Glutamatergic neuron (in vitro differentiated cells): ENCODE results near the gene SMOC2. TPM values are rescaled to one million over a fixed set of nuclear protein-coding genes. Genes with fewer than 3 reads are reported as not detected.

ENCODE experiments used
- DNase-seq: peaks from one replicate; pipeline ENCODE4 v3.0.0; 2022
- H3K27ac Mint-ChIP-seq: one replicate; pipeline ENCODE4 v1.8.0; 2020; ENCODE audit warnings: mild to moderate bottlenecking, mixed read lengths, inconsistent platforms; ENCODE audit not compliant: unreplicated experiment
- H3K27me3 Mint-ChIP-seq: one replicate; pipeline ENCODE4 v1.8.0; 2020; ENCODE audit warnings: mild to moderate bottlenecking, moderate library complexity, mixed read lengths, inconsistent platforms; ENCODE audit not compliant: unreplicated experiment
- H3K36me3 Mint-ChIP-seq: one replicate; pipeline ENCODE4 v1.8.0; 2020; ENCODE audit warnings: mild to moderate bottlenecking, mixed read lengths, inconsistent platforms; ENCODE audit not compliant: unreplicated experiment
- H3K4me1 Mint-ChIP-seq: one replicate; pipeline ENCODE4 v1.8.0; 2020; ENCODE audit warnings: mild to moderate bottlenecking, low read depth, mixed read lengths, inconsistent platforms; ENCODE audit not compliant: unreplicated experiment
- H3K4me3 Mint-ChIP-seq: one replicate; pipeline ENCODE4 v1.8.0; 2020; ENCODE audit warnings: mild to moderate bottlenecking, mixed read lengths, inconsistent platforms; ENCODE audit not compliant: unreplicated experiment
- H3K9me3 Mint-ChIP-seq: one replicate; pipeline ENCODE4 v1.8.0; 2020; ENCODE audit warnings: mild to moderate bottlenecking, moderate library complexity, mixed read lengths, inconsistent platforms; ENCODE audit not compliant: unreplicated experiment
- total RNA-seq: library from RNA; stranded (reverse); fragmentation: NEBNext Ultra II Directional; extraction: Animal tissue kit (Norgen Biotek cat#: 25700); gene quantifications from one replicate; pipeline ENCODE4 v1.2.1, GENCODE V29; 2021; ENCODE audit not compliant: unreplicated experiment
- TF ChIP-seq, protein P1 (sequence below): fragments of 200-600 bp; sonication (generic); IDR thresholded peaks from one replicate; pipeline ENCODE4 v1.5.0; 2021; ENCODE audit not compliant: partially characterized antibody, unreplicated experiment

Gene SMOC2
- total RNA-seq, 1 donor from 2014 or later = 0.44 TPM

DNA sequence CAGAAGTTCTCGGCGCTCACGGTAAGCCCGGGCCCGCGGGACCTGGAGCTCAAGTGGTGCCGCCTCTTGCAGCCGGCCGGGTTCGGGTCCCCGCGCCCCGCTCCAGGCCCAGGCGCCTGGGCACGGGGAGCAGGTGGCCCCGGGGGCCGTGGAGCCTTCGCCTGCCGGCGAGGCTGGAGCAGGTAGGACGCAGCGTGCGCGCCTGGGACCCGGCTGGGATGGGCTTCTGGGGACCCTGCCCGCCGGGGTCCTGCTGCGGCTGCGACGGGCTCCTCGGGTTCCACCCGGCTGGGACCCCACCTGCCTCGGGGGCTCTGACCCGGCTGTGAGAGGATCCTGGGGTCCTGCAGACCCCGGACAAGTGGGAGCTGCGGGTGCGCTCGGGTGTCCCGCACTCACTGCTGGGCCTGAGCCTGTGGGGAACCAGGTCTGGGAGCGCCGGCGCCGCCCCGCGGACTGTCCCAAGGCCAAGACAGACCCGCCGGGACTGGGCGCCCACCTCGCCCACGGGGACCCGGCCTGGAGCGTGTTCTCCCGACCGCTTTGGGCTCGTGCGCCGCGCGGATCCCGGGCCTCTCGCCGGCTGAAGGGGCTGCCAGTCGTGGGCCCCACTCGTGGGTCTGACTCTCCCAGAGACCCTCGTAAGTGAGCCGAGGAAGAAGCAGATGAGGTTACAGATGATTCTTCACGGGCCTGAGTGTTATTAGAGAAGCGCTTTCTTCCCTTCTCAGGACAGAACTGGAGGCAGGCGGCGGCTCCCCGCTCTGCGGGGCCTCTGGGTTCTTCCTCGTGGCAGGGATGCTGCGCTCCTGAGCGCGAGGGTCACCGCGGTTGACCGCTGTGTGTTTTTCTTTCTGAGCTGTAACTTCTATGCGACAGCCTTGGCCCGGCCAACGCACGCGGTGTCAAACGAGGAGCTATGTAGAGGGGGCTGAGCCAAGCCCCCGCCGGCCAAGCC lies 729 bp downstream of the SMOC2 start:
- H3K27ac Mint-ChIP-seq = no peak overlapping the region
- H3K27me3 Mint-ChIP-seq = peaks cover 13% of the 10 kb centered on the region
- no peaks in the 10 kb centered on the region for H3K36me3 Mint-ChIP-seq
- H3K9me3 Mint-ChIP-seq = peaks cover 3% of the 10 kb centered on the region
- no peak for DNase-seq
- TF ChIP-seq, protein P1, sequence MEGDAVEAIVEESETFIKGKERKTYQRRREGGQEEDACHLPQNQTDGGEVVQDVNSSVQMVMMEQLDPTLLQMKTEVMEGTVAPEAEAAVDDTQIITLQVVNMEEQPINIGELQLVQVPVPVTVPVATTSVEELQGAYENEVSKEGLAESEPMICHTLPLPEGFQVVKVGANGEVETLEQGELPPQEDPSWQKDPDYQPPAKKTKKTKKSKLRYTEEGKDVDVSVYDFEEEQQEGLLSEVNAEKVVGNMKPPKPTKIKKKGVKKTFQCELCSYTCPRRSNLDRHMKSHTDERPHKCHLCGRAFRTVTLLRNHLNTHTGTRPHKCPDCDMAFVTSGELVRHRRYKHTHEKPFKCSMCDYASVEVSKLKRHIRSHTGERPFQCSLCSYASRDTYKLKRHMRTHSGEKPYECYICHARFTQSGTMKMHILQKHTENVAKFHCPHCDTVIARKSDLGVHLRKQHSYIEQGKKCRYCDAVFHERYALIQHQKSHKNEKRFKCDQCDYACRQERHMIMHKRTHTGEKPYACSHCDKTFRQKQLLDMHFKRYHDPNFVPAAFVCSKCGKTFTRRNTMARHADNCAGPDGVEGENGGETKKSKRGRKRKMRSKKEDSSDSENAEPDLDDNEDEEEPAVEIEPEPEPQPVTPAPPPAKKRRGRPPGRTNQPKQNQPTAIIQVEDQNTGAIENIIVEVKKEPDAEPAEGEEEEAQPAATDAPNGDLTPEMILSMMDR = no peak
- peak overlapping the region; percentile 59 for H3K4me3 Mint-ChIP-seq
- H3K4me1 Mint-ChIP-seq = peaks cover 3% of the 10 kb centered on the region

- DNase-seq = no peak
- Mint-ChIP-seq H3K4me3 (peak overlapping the region; percentile 68), H3K9me3 (peaks cover 3% of the 10 kb centered on the region), H3K36me3 (no peaks in the 10 kb centered on the region), H3K27me3 (peaks cover 13% of the 10 kb centered on the region), H3K27ac (no peak overlapping the region), H3K4me1 (peaks cover 3% of the 10 kb centered on the region)
- TF ChIP-seq, protein P1 = no peak
Measured at GRCh38 chr6:168442646-168443045, 1.7 kb downstream of the SMOC2 start.

DNA sequence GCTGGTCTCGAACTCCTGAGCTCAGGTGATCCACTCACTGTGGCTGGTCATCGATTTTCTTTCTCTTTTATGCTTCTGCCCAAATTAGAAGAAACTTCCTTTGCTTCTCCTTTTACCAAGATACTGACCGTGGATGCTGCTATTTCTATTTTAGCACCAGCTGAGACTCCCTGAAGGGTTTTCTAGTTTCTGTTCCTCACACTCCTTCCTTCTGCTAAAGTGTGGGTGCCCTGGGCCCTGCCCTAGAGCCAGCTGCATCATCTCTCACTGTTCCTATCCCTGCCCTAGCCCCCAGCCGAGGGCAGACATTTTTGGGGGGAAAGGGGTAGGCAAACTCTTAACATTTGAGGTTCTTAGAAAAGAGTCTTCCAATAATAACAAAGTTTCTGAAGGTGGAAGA lies 6.3 kb downstream of the SMOC2 start:
- peaks cover 4% of the 10 kb centered on the region for H3K27me3 Mint-ChIP-seq
- no peak overlapping the region for H3K27ac Mint-ChIP-seq
- no peak for DNase-seq
- H3K4me3 Mint-ChIP-seq = no peak overlapping the region
- peaks cover 2% of the 10 kb centered on the region for H3K9me3 Mint-ChIP-seq
- H3K4me1 Mint-ChIP-seq = peaks cover 26% of the 10 kb centered on the region
- TF ChIP-seq, protein P1 = no peak
- H3K36me3 Mint-ChIP-seq = no peaks in the 10 kb centered on the region

GRCh38 chr6:168447700-168448099 lies 6.7 kb downstream of the SMOC2 start:
- DNase-seq = no peak
- H3K36me3 Mint-ChIP-seq = no peaks in the 10 kb centered on the region
- H3K27ac Mint-ChIP-seq = no peak overlapping the region
- H3K4me3 Mint-ChIP-seq = no peak overlapping the region
- peaks cover 25% of the 10 kb centered on the region for H3K4me1 Mint-ChIP-seq
- H3K9me3 Mint-ChIP-seq = peaks cover 2% of the 10 kb centered on the region
- TF ChIP-seq, protein P1 = no peak
- H3K27me3 Mint-ChIP-seq = peaks cover 1% of the 10 kb centered on the region

DNA sequence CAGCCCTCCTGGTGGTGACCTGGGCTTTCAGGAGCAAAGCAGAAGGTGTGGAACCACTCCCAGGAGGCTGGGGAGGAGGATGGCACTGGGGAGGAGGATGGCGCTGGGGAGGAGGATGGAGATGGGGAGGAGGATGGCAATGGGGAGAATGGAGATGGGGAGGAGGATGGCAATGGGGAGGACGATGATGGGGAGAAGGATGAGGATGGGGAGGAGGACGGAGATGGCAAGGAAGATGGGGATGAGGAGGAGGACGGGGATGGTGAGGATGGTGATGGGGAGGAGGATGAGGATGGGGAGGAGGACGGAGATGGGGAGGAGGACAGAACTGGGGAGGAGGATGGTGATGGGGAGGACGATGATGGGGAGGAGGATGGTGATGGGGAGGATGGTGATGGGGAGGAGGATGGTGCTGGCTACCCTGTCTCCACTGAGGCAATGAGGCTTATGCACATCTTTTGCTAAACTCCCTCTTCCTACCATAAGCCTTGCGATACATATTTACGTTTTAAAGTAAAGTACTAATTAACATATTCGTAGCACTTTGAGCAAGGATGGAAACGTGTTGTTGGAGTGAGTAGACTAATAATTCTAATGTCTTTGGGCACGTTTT lies 7.4 kb downstream of the SMOC2 start:
- peaks cover 26% of the 10 kb centered on the region for H3K4me1 Mint-ChIP-seq
- TF ChIP-seq, protein P1 = no peak
- H3K9me3 Mint-ChIP-seq = peaks cover 2% of the 10 kb centered on the region
- H3K36me3 Mint-ChIP-seq = no peaks in the 10 kb centered on the region
- no peak overlapping the region for H3K27ac Mint-ChIP-seq
- DNase-seq = no peak
- no peaks in the 10 kb centered on the region for H3K27me3 Mint-ChIP-seq
- no peak overlapping the region for H3K4me3 Mint-ChIP-seq
